ENCODE measurements around the gene MAGI2.

MAGI2 gene

GRCh38 chr7:79009647-79010046 is 443.8 kb downstream of the MAGI2 start:
- TF ChIP-seq ZNF565 (CRISPR knock-in tag; conservative IDR thresholded peaks at IDR 0.05; ENCODE audit: low read depth) = no peak
- TF ChIP-seq GLIS3 (CRISPR knock-in tag; IDR thresholded peaks at IDR 0.05) = no peak
- TF ChIP-seq CREB5 (CRISPR knock-in tag; IDR thresholded peaks at IDR 0.05; ENCODE audit: low read depth) = no peak
- TF ChIP-seq OSR1 (CRISPR knock-in tag; IDR thresholded peaks at IDR 0.05) = no peak
- no peak for TF ChIP-seq ARNTL (CRISPR knock-in tag; IDR thresholded peaks at IDR 0.05; ENCODE audit: borderline replicate concordance, low read depth)
- no peak for TF ChIP-seq RARB (CRISPR knock-in tag; IDR thresholded peaks at IDR 0.05)
- no peak for TF ChIP-seq ZFP3 (CRISPR knock-in tag; IDR thresholded peaks at IDR 0.05)
- TF ChIP-seq PPARA (CRISPR knock-in tag; IDR thresholded peaks at IDR 0.05; ENCODE audit: borderline replicate concordance) = no peak
- no peak for TF ChIP-seq ZC3H10 (CRISPR knock-in tag; IDR thresholded peaks at IDR 0.05)
- no peak for TF ChIP-seq POU6F1 (CRISPR knock-in tag; IDR thresholded peaks at IDR 0.05; ENCODE audit: borderline replicate concordance, low read depth)
- TF ChIP-seq SNAI2 (CRISPR knock-in tag; IDR thresholded peaks at IDR 0.05) = no peak
- TF ChIP-seq TSHZ2 (CRISPR knock-in tag; IDR thresholded peaks at IDR 0.05) = no peak
- no peak for TF ChIP-seq CSRNP3 (CRISPR knock-in tag; IDR thresholded peaks at IDR 0.05)
- no peak for ATAC-seq

GRCh38 chr7:79008786-79009185 is 444.7 kb downstream of the MAGI2 start:
- TF ChIP-seq ESRRG (CRISPR knock-in tag; IDR thresholded peaks at IDR 0.05) (no peak), ZNF70 (CRISPR knock-in tag; IDR thresholded peaks at IDR 0.05) (no peak), OSR1 (CRISPR knock-in tag; IDR thresholded peaks at IDR 0.05) (no peak), TCF4 (CRISPR knock-in tag; IDR thresholded peaks at IDR 0.05; ENCODE audit: borderline replicate concordance) (no peak), RARB (CRISPR knock-in tag; IDR thresholded peaks at IDR 0.05) (no peak), PATZ1 (CRISPR knock-in tag; IDR thresholded peaks at IDR 0.05; ENCODE audit: borderline replicate concordance) (no peak), ZNF8 (CRISPR knock-in tag; IDR thresholded peaks at IDR 0.05) (no peak), SNAI2 (CRISPR knock-in tag; IDR thresholded peaks at IDR 0.05) (no peak), ISL1 (CRISPR knock-in tag; IDR thresholded peaks at IDR 0.05) (no peak), ARNTL (CRISPR knock-in tag; IDR thresholded peaks at IDR 0.05; ENCODE audit: borderline replicate concordance, low read depth) (no peak), CSDC2 (CRISPR knock-in tag; IDR thresholded peaks at IDR 0.05) (no peak), PPARA (CRISPR knock-in tag; IDR thresholded peaks at IDR 0.05; ENCODE audit: borderline replicate concordance) (no peak), BACH2 (CRISPR knock-in tag; IDR thresholded peaks at IDR 0.05; ENCODE audit: borderline replicate concordance) (no peak), CREB5 (CRISPR knock-in tag; IDR thresholded peaks at IDR 0.05; ENCODE audit: low read depth) (no peak), CSRNP3 (CRISPR knock-in tag; IDR thresholded peaks at IDR 0.05) (no peak), TSHZ2 (CRISPR knock-in tag; IDR thresholded peaks at IDR 0.05) (no peak), ZNF565 (CRISPR knock-in tag; conservative IDR thresholded peaks at IDR 0.05; ENCODE audit: low read depth) (no peak), GLIS3 (CRISPR knock-in tag; IDR thresholded peaks at IDR 0.05) (no peak)
- no peak for ATAC-seq

All from SK-N-SH treated with all-trans-retinoic acid at 6 μM for 48 hours (cell line).